HG03175 (cell line): ENCODE results near the gene PTRHD1.
"Not testable (repeated sequence)": the region's sequence is repeated elsewhere in the genome, so short reads cannot be mapped to it uniquely, and the experiment has no call there.

Experiments used
- ATAC-seq: cut with Tn5 transposase; IDR thresholded peaks from one replicate; pipeline ENCODE4 v1.9.1; 2021; ENCODE audit warnings: mild to moderate bottlenecking, moderate library complexity; ENCODE audit not compliant: unreplicated experiment

Gene PTRHD1

DNA sequence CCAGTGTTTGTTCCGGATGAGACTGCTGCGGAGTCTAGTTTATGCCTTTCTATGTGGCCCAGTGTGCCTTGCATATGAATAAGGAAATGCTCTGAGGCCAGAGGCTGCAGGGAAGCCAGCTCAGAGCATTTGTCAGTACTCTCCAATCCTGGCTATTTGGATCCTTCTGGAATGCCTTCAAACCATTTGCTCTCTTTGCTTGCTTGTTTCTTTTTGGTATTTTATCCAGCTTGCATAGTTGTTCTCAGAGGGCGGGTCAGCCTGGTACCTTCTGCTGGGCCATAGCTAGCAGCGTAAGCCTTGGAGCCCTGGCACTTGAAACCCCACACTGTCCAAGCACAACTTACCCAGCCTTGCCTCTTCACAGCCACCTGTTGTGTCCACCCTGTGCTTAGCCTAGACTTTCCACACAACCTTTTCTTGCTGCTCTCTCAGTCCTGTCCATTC lies 20.5 kb upstream of the PTRHD1 start:
- no peak for ATAC-seq

DNA sequence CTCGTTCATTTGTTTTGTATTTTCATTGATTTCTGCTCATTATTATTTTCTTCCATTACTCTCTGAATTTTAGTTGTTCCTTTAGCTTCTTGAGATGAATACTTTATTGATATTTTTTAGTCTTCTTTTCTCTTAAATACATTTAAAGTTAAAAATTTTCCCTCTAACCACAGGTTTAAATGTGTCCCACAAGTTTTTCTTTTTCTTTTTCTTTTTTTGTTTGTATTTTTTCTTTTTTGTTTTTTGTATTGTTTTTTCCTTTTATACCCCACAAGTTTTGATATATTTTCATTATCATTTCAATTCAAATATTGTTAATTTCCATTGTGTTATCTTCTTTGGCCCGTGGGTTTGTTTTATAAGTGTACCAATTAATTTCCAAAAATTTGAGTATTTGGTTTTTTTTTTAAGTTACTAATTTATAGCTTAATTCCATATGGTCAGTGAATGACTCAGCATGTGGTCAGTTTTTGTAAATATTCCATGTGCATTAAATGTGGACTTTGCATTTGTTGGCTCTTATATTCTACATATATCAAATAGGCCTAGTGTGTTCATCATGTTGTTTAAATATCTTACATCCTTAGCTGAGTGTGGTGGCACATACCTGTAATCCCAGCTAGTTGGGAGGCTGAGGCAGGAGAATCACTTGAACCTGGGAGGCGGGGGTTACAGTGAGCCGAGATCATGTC lies 16.3 kb upstream of the PTRHD1 start:
- no peak for ATAC-seq

DNA sequence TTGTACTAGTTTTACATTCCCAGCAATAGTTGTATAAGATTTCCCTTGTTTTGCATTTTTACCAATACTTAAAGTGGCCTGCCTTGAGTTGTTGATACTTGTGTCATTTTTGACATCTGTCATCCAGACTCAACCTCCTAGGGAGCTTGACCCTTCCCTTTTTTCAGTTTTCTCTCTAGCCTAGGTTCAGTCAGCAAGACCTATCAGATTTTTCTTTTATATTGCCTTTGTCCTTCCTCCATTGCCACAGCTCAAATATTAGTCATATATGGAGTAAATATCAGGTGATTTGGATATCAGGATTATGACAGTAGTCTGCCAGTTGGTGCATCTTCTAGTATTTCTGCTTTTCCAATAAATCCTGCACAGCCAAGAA lies 13.5 kb upstream of the PTRHD1 start:
- no peak for ATAC-seq

DNA sequence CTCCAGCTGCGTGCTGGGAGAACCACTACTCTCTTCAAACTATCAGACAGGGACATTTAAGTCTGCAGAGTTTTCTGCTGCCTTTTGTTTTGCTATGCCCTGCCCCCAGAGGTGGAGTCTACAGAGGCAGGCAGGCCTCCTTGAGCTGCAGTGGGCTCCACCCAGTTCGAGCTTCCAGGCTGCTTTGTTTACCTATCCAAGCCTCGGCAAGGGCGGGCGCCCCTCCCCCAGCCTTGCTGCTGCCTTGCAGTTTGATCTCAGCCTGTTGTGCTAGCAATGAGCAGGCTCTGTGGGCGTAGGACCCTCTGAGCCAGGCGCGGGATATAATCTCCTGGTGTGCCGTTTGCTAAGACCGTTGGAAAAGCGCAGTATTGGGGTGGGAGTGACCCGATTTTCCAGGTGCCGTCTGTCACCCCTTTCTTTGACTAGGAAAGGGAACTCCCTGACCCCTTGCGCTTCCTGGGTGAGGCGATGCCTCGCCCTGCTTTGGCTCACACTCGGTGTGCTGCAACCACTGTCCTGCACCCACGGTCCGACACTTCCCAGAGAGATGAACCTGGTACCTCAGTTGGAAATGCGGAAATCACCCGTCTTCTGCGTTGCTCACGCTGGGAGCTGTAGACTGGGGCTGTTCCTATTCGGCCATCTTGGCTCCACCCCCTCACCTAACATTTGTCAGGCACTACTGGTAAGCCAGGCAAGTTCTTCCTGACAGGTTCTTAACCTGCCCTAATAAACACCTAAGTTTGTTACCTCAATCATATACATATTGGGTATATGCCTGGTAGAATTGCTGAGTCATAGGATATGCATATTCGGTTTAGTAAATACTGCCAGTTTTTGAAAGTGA lies 12.8 kb upstream of the PTRHD1 start:
- ATAC-seq = not testable (repeated sequence)

DNA sequence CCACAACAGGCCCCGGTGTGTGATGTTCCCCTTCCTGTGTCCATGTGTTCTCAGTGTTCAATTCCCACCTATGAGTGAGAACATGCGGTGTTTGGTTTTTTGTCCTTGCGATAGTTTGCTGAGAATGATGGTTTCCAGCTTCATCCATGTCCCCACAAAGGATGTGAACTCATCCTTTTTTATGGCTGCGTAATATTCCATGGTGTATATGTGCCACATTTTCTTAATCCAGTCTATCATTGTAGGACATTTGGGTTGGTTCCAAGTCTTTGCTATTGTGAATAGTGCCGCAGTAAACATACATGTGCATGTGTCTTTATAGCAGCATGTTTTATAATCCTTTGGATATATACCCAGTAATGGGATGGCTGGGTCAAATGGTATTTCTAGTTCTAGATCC lies 7.3 kb upstream of the PTRHD1 start:
- ATAC-seq = not testable (repeated sequence)

DNA sequence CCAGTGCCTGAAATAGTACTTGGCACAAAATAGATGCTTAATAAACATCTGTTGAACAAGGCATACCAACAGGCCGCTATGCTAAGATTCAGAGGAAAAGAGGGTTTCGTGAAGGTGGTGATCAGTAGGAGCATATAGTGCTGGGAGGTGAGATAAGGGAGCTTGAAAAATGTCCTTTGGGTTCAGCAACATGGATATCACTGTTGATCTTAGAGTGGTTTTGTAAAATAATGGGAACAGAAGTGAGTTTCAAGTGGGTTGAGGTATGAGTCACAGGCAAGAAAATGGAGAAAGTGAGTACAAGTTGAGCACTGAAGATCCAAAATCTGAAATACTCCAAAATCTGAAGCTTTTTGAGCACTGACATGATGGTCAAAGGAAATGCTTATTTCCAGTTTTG lies 4.5 kb upstream of the PTRHD1 start:
- no peak for ATAC-seq

DNA sequence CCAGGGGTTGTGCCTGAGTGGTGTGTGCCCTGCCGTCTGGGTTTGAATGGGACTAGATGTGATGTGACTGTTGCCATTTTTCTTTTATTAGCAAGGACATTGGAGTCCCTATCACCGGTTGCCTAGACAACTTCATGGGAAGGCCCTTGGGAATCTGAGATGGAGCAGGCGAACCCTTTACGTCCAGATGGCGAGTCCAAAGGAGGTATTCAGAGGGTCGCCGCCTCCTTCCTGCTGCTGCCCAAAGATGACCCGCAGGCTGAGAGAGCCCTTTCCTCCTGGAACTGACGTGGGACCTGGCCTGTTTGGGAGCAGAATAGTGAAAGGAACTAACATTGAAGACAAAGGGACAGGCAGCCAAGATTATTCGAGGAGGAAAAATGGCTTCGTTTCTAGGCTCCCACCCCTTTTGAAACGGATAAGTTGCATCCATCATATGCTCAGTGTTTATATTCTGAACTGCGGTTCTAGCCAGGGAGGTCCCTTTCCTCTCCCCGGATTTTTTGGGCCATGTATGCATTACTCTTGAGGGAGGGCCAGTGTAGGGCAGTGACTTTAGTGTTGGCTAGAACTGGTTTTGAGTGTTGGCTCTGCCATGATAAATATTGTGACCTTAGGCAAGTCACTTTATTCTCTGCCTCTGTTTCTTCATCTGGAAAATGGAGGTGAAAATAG lies 707 bp upstream of the PTRHD1 start:
- ATAC-seq = no peak

DNA sequence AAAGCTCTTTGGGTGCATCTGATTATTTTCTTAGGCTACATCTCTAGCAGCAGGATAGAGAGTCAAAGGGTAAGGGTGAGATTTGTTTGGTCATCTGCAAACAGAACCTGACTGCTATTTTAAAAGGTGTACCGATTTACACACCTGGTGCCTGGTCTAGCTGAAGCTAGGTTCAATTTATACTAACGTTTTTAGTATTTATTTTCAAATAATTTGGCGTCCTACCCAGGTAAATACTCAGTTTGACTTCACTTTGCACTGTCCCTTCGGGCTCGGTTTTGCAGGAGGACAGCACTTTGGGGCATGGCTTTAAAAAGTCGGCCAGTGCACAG lies 683 bp downstream of the PTRHD1 start:
- no peak for ATAC-seq

DNA sequence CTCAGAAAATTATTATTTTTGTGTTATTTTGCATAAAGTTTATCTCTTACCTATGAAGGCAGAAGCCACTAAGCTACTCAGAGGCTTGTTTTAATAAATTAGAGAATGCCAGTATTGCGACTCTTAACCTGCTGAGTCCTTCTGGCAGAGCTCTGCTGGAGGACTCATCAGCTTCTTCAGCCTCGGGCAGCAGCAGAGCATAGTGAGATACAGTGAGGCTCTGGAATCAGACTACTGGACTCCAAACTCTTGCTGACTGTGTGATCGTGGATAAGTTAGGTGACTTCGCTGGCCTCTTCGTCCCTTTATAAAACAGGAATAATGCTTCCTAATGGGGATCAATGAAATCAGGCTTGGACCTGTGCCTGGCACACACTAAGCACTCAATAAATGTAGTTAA lies 1.7 kb downstream of the PTRHD1 start:
- no peak for ATAC-seq

DNA sequence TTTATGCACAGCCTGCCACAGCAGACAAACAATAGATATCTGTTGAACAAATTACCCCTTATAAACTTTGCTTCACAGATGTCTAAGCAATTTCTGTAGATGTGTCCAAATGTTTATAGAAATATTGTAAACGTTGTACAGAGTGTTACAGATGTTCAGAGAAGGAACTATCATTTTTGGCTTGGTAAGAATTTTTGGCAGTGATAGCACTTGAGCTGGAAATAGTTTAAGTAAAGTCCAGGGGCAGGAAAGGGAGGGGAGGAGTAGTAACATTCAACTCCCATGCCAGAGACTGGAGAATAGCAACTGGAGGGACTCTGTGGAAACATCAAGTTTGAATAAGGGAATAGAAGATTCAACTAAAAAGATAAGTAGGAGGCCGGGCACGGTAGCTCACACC lies 4.4 kb downstream of the PTRHD1 start:
- ATAC-seq = no peak

DNA sequence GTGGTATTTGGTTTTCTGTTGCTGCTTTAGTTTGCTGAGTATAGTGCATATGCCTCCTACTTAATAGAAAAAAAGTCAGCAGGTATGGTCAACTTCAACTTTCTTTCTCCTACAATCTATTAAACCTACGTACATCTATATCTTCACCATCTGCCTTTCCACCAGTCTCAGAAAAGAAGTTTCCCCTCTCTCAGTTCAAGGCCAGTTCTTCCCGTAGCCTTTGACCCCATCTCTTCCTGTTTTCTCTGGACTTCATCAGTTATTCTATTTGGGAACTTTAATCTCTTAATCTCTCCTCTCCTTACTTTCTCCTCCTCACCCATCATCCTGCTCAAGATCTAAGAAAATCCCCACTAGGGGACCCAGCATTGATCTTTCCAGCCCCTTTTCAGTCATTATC lies 5.7 kb downstream of the PTRHD1 start:
- no peak for ATAC-seq

DNA sequence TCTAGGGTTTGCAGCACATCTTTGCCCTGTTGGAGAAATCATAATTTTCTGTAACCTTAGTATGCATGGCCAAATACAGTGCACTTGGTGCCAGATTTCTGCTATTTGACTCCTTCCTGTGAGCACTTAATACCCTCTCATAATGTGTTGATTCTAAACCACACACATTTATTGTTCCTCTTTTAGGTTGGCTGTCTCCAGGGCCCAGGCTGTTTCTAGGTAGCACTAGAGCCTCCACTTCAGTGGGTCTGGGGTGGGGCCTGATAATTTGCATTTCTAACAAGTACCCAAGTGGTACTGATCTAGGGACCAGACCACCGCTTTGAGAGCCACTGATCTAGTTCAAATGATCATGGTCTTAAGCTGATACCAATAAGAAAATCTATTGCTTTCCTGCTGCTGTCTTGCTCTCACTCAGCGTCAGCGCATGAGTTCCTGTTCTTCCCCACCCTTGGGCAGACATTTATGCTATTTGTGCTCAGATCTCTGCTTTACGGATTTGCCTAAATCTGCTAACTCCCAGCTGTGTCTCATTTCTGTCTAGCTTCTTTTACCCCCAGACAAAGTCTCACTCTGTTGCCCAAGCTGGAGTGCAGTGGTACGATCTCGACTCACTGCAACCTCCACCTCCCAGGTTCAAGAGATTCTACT lies 7.4 kb downstream of the PTRHD1 start:
- peak; percentile 95 for ATAC-seq

DNA sequence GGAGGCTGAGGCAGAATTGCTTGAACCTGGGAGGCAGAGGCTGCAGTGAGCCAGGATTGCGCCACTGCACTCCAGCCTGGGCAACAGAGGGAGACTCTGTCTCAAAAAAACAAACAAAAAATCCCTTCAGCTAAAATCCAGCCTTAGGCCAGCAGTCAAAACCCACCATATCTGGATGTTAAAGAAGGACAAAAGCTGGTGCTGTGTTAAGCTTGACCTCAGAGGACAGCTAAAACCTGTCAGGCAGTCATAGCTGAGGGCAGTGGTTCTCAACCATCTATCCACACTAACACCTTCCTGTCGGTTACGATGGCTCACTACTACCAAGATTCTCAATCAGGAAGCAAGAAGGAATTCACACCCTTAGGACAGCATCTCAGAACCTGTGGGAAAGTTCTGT lies 9.6 kb downstream of the PTRHD1 start:
- no peak for ATAC-seq

DNA sequence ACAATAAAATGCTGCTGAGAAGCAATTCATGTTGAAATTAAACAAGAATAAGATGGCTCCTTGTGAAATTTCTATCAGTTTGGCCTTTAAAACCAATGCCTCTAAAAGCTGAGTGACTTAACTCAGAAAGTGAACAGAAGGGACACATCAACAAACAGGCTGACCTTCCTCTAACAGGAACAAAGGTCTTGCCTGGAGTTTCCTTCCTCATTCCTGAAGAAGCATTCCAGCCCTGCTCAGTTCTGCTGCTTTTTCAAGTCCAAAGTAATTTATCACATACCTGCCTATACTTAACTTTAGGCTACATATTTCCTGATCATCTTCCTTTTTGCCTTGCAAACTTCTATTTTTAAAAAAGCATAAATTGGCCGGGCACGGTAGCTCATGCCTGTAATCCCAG lies 14.1 kb downstream of the PTRHD1 start:
- ATAC-seq = no peak

DNA sequence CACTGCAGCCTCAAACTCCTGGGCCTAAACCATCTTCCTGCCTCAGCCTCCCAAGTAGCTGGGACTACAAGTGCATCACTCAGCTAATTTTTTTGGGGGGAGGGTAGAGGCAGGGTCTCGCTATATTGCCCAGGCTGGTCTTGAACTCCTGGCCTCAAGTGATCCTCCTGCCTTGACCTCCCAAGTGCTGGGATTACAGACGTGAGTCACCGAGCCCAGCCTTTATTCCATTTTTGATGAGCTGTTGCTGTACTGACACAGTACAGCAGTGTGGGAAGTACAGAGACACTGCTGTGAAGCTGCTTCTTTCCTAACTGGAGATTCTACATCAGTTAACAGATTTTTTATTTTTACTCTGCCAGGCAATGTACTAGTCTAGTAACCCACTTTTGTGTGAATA lies 18.8 kb downstream of the PTRHD1 start:
- ATAC-seq = no peak

DNA sequence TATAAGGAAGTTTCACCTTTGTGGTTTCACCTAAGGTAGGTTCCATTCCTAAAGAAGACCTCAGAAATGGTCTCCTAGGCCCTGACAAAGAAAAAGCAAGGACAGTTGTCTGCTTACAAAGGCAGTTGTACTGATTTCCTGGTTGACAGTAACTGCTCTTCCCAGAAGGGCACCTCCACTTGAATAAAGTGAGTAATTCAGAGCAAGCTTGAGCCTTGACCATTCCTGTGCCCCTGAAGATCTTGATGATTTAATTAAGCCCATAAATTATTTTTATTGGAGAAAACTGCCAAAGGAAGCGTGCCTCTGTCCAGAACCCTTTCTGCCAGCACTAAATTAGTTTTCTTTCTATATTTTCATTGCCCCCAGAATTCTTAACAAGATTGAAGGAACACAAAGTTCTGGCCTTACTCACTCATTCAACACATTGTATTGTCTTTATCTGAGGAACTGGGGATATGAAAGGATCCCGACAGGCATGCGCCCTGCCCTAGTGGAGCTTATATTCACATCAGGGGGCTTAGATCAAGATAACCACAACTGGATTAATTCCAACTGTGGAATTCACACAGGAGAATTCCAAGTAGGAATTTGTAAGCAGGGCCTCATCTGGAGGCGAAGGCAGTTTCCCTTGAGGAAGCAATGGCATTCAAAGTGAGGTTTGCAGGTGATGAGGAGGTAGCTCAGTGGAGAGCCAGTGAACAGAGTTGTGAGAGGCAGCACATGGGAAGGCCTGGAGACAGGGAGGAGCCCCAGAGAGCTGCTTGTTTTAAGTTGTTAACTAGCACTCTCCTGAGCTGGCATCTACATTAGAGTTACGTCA lies 21.2 kb downstream of the PTRHD1 start:
- ATAC-seq = no peak

DNA sequence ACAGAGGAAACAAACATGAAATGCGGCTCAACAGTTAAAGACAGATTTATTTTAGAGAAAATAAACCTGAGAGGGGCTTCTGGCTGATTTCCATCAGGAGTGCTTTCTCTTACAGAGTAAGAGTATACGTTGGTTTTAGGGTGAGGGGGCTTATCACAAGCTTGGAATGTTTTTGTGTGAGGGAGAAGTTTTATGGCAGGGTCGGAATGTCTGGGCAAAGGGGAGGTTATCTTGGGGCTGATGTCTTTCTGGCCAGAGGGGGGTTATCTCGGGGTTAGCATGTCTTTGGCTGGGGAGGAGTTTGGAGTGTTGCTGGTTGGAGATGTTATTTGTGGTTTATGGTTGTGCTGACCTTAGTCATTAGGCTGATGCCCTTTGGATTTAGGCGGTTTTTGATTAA lies 22.1 kb downstream of the PTRHD1 start:
- ATAC-seq = no peak

DNA sequence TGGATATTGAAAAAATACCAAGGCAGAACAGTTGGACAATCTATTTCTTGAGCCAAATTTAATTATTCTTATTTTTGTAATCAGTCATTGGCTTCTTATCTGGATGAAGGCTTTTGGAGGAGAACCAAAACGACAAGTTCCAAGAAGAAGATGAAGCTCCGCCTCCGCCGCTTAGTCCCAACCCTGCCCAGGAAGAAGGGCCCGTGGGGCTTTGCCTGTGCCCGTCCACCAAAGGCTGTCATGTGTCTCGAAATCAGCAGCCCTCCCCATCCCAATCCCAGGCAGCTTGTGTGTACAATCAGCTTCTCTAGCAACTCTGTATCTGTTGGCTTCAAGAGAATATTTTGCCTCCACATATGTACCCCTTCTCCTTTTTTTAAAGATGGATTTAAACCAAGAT lies 24.6 kb downstream of the PTRHD1 start:
- no peak for ATAC-seq

DNA sequence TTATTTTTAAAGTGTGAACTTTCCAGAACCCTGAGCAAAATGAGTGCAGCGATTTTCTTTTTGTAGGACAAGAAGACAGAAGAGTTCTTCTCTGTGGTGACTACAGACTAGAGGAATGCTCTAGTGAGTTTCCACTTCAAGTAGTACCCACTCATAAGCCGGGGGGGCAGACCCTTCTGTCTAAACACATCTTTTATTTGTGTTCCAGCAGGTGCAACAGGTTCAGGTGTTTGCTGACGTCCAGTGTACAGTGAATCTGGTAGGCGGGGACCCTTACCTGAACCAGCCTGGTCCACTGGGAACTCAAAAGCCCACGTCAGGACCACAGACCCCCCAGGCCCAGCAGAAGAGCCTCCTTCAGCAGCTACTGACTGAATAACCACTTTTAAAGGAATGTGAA lies 25.2 kb downstream of the PTRHD1 start:
- ATAC-seq = no peak

DNA sequence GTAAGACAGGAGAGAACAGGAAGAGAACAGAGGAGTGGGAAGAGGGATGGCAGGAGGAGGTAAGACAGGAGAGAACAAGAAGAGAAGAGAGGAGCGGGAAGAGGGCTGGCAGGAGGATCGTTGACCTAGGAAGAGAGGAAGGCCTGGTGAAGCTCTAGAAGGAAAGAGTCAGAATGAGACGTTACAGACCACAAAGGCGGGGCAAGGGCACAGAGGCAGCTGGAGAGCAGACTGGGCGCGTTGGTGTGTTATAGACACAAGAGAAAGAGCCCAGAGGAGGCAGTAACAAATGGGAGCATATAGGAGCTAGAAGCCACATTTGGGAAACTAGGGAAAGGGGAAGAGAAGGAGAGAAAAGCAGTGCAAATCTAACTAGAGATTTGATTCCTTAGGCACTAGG lies 26.6 kb downstream of the PTRHD1 start:
- no peak for ATAC-seq

DNA sequence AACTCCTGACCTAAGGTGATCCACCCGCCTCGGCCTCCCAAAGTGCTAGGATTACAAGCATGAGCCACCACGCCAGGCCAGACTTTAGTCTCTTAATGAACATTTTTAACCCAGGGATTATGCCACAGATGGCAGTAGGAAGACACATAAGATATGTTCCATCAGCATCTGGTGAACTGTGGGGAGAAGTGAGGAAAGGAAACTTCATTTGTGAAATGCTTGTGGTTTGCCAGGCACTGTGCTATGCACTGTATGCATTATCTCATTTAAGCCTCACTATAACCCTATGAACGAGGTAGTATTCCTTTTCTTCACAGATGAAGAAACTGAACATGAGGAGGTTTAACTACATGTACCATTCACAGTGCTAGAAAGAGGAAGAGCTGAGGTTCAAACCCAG lies 29.3 kb downstream of the PTRHD1 start:
- ATAC-seq = no peak
